OCI-LY1 (cell line): ENCODE results near the gene STEAP2.

ENCODE experiments used
- H2AFZ ChIP-seq: fragments of 200-600 bp; sonication (generic), shearing (Covaris generic); 2 replicates; pipeline ENCODE4 v1.6.0; 2014; ENCODE audit warnings: antibody characterized with exemption, mild to moderate bottlenecking, low read length
- H3F3A ChIP-seq: fragments of 200-600 bp; sonication (generic), shearing (Covaris generic); 2 replicates; pipeline ENCODE4 v1.6.0; 2014; ENCODE audit warnings: mild to moderate bottlenecking, antibody characterized with exemption, low read length, moderate library complexity; ENCODE audit not compliant: insufficient read depth
- H3K27ac ChIP-seq: fragments of 200-600 bp; sonication (generic); 2 replicates; pipeline ENCODE4 v1.5.1; 2014; ENCODE audit warnings: low read length, mixed run types, mild to moderate bottlenecking, low read depth; ENCODE audit not compliant: poor library complexity, severe bottlenecking
- H3K27me3 ChIP-seq: fragments of 200-600 bp; sonication (generic); 2 replicates; pipeline ENCODE4 v1.6.0; 2014; ENCODE audit warnings: antibody characterized with exemption, mild to moderate bottlenecking, low read length, moderate library complexity; ENCODE audit not compliant: insufficient read depth
- H3K36me3 ChIP-seq: fragments of 200-600 bp; sonication (generic); 2 replicates; pipeline ENCODE4 v1.6.1; 2014; ENCODE audit warnings: mild to moderate bottlenecking, antibody characterized with exemption, low read length, moderate library complexity, mixed read lengths; ENCODE audit not compliant: insufficient read depth
- H3K4me1 ChIP-seq: fragments of 200-600 bp; sonication (generic); 2 replicates; pipeline ENCODE4 v1.5.1; 2014; ENCODE audit warnings: mild to moderate bottlenecking, low read length, moderate library complexity; ENCODE audit not compliant: insufficient read depth, severe bottlenecking
- H3K4me2 ChIP-seq: fragments of 200-600 bp; sonication (generic), shearing (Covaris generic); 2 replicates; pipeline ENCODE4 v1.6.1; 2014; ENCODE audit warnings: low read length
- H3K4me3 ChIP-seq: fragments of 200-600 bp; sonication (generic); 2 replicates; pipeline ENCODE4 v1.5.1; 2014; ENCODE audit warnings: low read length, low read depth, mild to moderate bottlenecking, mixed read lengths; ENCODE audit not compliant: poor library complexity, severe bottlenecking
- H3K79me2 ChIP-seq: fragments of 200-600 bp; shearing (Covaris generic); 2 replicates; pipeline ENCODE4 v1.6.1; 2016; ENCODE audit warnings: mixed run types, low read length, mixed read lengths; ENCODE audit not compliant: insufficient read depth
- H3K9ac ChIP-seq: fragments of 200-600 bp; sonication (generic), shearing (Covaris generic); 2 replicates; pipeline ENCODE4 v1.6.1; 2014; ENCODE audit warnings: mild to moderate bottlenecking, low read length, mixed read lengths
- H3K9me2 ChIP-seq: fragments of 200-600 bp; sonication (generic), shearing (Covaris generic); 2 replicates; pipeline ENCODE4 v1.6.1; 2014; ENCODE audit warnings: low read depth, mild to moderate bottlenecking, low read length, mixed read lengths
- H3K9me3 ChIP-seq: fragments of 200-600 bp; shearing (Covaris generic); 2 replicates; pipeline ENCODE4 v1.6.1; 2014; ENCODE audit warnings: low read length, mixed read lengths
- H4K20me1 ChIP-seq: fragments of 200-600 bp; sonication (generic), shearing (Covaris generic); 2 replicates; pipeline ENCODE4 v1.6.0; 2016; ENCODE audit warnings: mild to moderate bottlenecking, low read length; ENCODE audit not compliant: insufficient read depth
- EZH2 ChIP-seq: fragments of 200-600 bp; sonication (generic), shearing (Covaris generic); IDR thresholded peaks from 2 replicates; pipeline ENCODE4 v1.8.0; 2017; ENCODE audit warnings: borderline replicate concordance, mixed run types, mild to moderate bottlenecking, antibody characterized with exemption, low read length, moderate library complexity, mixed read lengths
- TF ChIP-seq, protein P1 (sequence below): fragments of 200-600 bp; sonication (generic), shearing (Covaris generic); IDR thresholded peaks from 2 replicates; pipeline ENCODE4 v1.5.1; 2017; ENCODE audit warnings: mild to moderate bottlenecking, antibody characterized with exemption, low read length, moderate library complexity, mixed read lengths

Gene STEAP2

DNA sequence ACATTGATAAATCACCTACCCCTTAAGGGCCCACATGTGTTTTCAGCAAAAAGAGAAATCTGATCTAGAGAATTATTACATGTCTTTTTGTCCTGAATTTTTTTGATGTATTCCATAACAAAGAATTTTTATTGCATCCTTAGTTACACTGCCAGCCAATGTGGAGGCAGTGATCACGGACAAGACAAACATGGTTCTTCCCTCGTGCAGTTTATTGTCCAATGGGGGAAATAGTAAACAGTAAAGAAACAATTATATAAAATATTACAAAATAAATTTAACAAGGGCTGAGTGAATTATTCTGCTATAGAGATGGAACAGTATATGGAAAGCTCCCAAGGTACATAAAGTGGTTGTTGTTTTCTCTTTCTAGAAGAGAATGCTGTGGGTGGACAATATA, 2.0 kb downstream of the STEAP2 start:
- Histone ChIP-seq H4K20me1 (no peaks in the 10 kb centered on the region), H3K27ac (no peak overlapping the region), H3K4me3 (no peak overlapping the region), H3K4me1 (no peaks in the 10 kb centered on the region), H3K9me2 (no peaks in the 10 kb centered on the region; the same call in 1 of the 2 replicates), H3K36me3 (no peaks in the 10 kb centered on the region), H3F3A (no peaks in the 10 kb centered on the region), H3K9me3 (no peaks in the 10 kb centered on the region), H3K4me2 (no peak overlapping the region), H2AFZ (no peak overlapping the region), H3K9ac (no peak overlapping the region), H3K27me3 (no peaks in the 10 kb centered on the region), H3K79me2 (no peaks in the 10 kb centered on the region)
- no peak for TF ChIP-seq EZH2
- TF ChIP-seq, protein P1, sequence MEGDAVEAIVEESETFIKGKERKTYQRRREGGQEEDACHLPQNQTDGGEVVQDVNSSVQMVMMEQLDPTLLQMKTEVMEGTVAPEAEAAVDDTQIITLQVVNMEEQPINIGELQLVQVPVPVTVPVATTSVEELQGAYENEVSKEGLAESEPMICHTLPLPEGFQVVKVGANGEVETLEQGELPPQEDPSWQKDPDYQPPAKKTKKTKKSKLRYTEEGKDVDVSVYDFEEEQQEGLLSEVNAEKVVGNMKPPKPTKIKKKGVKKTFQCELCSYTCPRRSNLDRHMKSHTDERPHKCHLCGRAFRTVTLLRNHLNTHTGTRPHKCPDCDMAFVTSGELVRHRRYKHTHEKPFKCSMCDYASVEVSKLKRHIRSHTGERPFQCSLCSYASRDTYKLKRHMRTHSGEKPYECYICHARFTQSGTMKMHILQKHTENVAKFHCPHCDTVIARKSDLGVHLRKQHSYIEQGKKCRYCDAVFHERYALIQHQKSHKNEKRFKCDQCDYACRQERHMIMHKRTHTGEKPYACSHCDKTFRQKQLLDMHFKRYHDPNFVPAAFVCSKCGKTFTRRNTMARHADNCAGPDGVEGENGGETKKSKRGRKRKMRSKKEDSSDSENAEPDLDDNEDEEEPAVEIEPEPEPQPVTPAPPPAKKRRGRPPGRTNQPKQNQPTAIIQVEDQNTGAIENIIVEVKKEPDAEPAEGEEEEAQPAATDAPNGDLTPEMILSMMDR: no peak

DNA sequence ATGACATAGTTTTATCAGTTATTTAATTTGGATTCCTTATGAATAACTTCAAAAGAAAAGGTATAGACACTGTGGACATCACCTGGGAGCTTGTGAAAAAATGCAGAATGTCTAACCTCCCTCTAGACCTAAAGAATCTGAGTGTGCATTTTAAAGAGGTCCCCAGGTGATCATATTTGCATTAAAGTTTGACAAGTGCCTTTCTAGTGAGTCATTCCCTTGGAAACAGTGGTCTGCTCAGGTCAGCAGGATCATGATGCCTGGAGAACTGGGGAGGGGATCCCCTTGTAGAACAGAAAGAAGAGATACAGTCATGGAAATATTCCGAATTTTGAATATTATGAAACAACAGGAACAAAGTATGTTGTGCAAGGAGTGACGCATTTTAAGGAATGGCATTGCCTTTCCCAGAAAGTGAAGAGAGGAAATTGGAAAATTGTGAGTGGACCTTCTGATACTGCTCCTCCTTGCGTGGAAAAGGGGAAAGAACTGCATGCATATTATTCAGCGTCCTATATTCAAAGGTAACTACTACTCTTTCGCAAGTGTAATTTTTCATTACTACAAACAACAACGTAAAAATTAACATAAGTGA, 4.6 kb downstream of the STEAP2 start:
- Histone ChIP-seq H3K4me1 (no peaks in the 10 kb centered on the region), H3K27me3 (no peaks in the 10 kb centered on the region), H3F3A (no peaks in the 10 kb centered on the region), H3K9me3 (no peaks in the 10 kb centered on the region), H3K4me2 (no peak overlapping the region), H4K20me1 (no peaks in the 10 kb centered on the region), H2AFZ (no peak overlapping the region), H3K36me3 (no peaks in the 10 kb centered on the region), H3K27ac (no peak overlapping the region), H3K9ac (no peak overlapping the region), H3K79me2 (no peaks in the 10 kb centered on the region), H3K9me2 (no peaks in the 10 kb centered on the region), H3K4me3 (no peak overlapping the region)
- TF ChIP-seq, protein P1: no peak
- no peak for TF ChIP-seq EZH2

DNA sequence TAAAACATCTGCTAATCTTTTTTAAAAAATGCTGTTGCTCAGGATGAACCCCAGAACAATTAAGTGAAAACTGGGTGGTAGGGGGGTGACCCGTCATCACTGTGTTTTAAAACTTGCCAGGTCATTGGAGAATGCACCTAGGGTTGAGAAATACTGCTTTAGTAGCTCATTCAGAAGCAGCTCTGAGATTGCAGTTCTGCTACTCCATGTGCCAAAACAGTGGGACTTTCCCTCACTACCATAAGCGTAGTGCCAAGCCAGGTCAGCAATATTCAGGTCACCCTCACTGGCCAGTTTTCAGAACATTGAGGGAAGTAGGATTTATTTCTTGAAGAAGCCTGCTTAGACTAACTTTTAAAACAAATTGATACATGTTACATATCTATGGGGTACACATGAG, 5.2 kb downstream of the STEAP2 start:
- Histone ChIP-seq H3K4me2 (no peak overlapping the region), H4K20me1 (no peaks in the 10 kb centered on the region), H3K9ac (no peak overlapping the region), H3K9me2 (no peaks in the 10 kb centered on the region), H3K27me3 (no peaks in the 10 kb centered on the region), H3K79me2 (no peaks in the 10 kb centered on the region), H3F3A (no peaks in the 10 kb centered on the region), H3K9me3 (no peaks in the 10 kb centered on the region), H3K27ac (no peak overlapping the region), H3K4me3 (no peak overlapping the region), H2AFZ (no peak overlapping the region), H3K4me1 (no peaks in the 10 kb centered on the region), H3K36me3 (no peaks in the 10 kb centered on the region)
- no peak for TF ChIP-seq EZH2
- TF ChIP-seq, protein P1: no peak
